HG03558 (cell line): ENCODE results near the gene SREK1.
"Not testable (repeated sequence)": the region's sequence is repeated elsewhere in the genome, so short reads cannot be mapped to it uniquely, and the experiment has no call there.

Source experiments
- ATAC-seq: cut with Tn5 transposase; IDR thresholded peaks from one replicate; pipeline ENCODE4 v1.9.1; 2021; ENCODE audit warnings: moderate number of reproducible peaks; ENCODE audit not compliant: unreplicated experiment; ENCODE audit errors: extremely low read depth

Gene SREK1

GRCh38 chr5:66213533-66213932 lies 69.4 kb downstream of the SREK1 start:
- no peak for ATAC-seq

- no peak for ATAC-seq
Observed at GRCh38 chr5:66222455-66222854, 78.4 kb downstream of the SREK1 start.

GRCh38 chr5:66222896-66223295 lies 78.8 kb downstream of the SREK1 start:
- not testable (repeated sequence) for ATAC-seq

- ATAC-seq = no peak
Observed at GRCh38 chr5:66223637-66224036, 79.5 kb downstream of the SREK1 start.

- ATAC-seq = no peak
Observed at GRCh38 chr5:66224274-66224673, 80.2 kb downstream of the SREK1 start.

GRCh38 chr5:66224773-66225553 lies 80.9 kb downstream of the SREK1 start:
- ATAC-seq = no peak

- no peak for ATAC-seq
Observed at GRCh38 chr5:66230551-66230950, 86.5 kb downstream of the SREK1 start.

GRCh38 chr5:66231508-66231907 lies 87.4 kb downstream of the SREK1 start:
- ATAC-seq = no peak

GRCh38 chr5:66232275-66232674 lies 88.2 kb downstream of the SREK1 start:
- no peak for ATAC-seq

- ATAC-seq = no peak
Observed at GRCh38 chr5:66232706-66233445, 88.8 kb downstream of the SREK1 start.
